Upper lobe of left lung (tissue), 4 donors: ENCODE measurements around the gene CEP72.

Experiments
- CTCF ChIP-seq, 6 experiments: fragments of 450-650 bp in 4 of 6; fragments of 200-600 bp in 2 of 6; sonication (generic) in 2 of 6; IDR thresholded peaks; one replicate each; pipeline ENCODE4 v1.5.1; 2016 to 2019; ENCODE audit warnings: antibody characterized with exemption in 6 of 6
- POLR2A ChIP-seq, 4 donors: fragments of 450-650 bp; IDR thresholded peaks; one replicate each; pipeline ENCODE4 v1.5.1; 2016 to 2017; ENCODE audit warnings: antibody characterized with exemption in 4 of 4, mild to moderate bottlenecking in 2 of 4
- POLR2AphosphoS5 ChIP-seq, 2 donors: sonication (generic); formaldehyde crosslinking; IDR thresholded peaks; one replicate each; pipeline ENCODE4 v1.5.1; 2017; ENCODE audit warnings: antibody characterized with exemption in 2 of 2

- TF ChIP-seq CTCF (IDR thresholded peaks at IDR 0.05), result no peak
- no peak for TF ChIP-seq POLR2A (IDR thresholded peaks at IDR 0.05)
- TF ChIP-seq POLR2AphosphoS5 (IDR thresholded peaks at IDR 0.05), result no peak
These were observed 64.5 kb downstream of the CEP72 start for GRCh38 chr5:676699-677076.
